AG09319 (cell line): ENCODE measurements around the gene CYP4F8.
"Not testable (repeated sequence)": the region's sequence is repeated elsewhere in the genome, so short reads cannot be mapped to it uniquely, and the experiment has no call there.

Experiments used
- DNase-seq: peaks from one replicate; pipeline ENCODE4 v3.0.0-alpha.2; 2010; ENCODE audit warnings: low read depth; ENCODE audit errors: extremely low read depth
- TF ChIP-seq, protein P1 (sequence below): IDR thresholded peaks from 2 replicates; pipeline ENCODE4 v1.5.1; 2011; ENCODE audit warnings: low read depth, mild to moderate bottlenecking, inconsistent platforms, low read length, moderate library complexity

Gene CYP4F8

GRCh38 chr19:15595069-15595468 is 19.9 kb upstream of the CYP4F8 start:
- TF ChIP-seq, protein P1, sequence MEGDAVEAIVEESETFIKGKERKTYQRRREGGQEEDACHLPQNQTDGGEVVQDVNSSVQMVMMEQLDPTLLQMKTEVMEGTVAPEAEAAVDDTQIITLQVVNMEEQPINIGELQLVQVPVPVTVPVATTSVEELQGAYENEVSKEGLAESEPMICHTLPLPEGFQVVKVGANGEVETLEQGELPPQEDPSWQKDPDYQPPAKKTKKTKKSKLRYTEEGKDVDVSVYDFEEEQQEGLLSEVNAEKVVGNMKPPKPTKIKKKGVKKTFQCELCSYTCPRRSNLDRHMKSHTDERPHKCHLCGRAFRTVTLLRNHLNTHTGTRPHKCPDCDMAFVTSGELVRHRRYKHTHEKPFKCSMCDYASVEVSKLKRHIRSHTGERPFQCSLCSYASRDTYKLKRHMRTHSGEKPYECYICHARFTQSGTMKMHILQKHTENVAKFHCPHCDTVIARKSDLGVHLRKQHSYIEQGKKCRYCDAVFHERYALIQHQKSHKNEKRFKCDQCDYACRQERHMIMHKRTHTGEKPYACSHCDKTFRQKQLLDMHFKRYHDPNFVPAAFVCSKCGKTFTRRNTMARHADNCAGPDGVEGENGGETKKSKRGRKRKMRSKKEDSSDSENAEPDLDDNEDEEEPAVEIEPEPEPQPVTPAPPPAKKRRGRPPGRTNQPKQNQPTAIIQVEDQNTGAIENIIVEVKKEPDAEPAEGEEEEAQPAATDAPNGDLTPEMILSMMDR = no peak
- DNase-seq = no peak

- DNase-seq = not testable (repeated sequence)
Observed at GRCh38 chr19:15607978-15608925, 6.8 kb upstream of the CYP4F8 start.

DNA sequence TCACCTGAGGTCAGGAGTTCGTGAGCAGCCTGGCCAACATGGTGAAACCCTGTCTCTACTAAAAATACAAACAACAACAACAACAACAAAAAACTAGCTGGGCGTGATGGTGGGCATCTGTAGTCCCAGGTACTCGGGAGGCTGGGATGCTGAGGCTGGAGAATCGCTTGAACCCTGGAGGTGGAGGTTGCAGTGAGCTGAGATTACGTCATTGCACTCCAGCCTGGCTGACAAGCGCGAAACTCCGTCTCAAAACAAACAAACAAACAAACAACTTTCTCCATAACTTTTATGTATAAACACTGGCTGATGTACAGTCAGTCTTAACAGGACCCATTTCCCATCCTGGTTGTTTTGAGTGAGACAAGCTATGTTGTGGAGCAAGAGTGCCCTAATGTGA is 5.8 kb upstream of the CYP4F8 start:
- DNase-seq = no peak
- TF ChIP-seq, protein P1 = no peak

DNA sequence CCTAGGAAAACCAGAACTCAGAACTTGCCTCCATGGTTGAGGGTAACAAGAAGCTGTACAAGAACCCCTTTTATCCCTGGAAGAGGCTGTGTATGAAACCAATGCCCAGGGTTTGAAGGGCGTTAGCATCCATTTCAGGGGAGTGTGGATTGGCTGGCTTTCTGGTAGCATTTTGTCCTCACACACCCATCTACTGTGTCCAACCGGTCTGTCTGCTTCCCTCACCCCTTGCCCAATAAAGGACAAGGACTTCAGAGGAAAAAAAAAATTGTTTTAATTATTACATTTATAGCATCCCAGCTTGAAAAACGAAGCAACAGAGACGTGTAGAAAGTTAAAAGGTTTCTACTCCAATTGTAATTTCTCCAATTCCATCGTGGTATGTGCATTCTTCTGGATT is 2.7 kb upstream of the CYP4F8 start:
- no peak for DNase-seq
- TF ChIP-seq, protein P1 = no peak

DNA sequence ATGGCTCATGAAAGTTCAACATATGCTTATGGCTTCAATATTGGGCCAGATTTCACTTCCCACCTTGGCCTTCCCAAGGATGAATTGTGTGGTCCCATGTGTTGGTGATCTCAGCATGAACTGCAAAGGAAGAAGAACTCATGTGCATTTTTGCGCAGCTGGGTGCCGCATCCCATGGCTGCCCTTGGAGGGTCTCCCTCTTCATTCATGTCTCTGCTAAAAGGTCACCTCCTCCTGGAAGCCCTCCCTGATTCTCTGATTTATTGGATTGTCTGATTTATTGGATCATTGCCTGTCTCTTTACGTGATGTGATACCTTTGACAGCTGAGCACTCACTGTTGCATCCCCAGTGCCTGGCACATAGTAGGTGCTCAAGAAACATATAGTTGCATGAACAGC is 1.7 kb upstream of the CYP4F8 start:
- TF ChIP-seq, protein P1 = no peak
- no peak for DNase-seq

DNA sequence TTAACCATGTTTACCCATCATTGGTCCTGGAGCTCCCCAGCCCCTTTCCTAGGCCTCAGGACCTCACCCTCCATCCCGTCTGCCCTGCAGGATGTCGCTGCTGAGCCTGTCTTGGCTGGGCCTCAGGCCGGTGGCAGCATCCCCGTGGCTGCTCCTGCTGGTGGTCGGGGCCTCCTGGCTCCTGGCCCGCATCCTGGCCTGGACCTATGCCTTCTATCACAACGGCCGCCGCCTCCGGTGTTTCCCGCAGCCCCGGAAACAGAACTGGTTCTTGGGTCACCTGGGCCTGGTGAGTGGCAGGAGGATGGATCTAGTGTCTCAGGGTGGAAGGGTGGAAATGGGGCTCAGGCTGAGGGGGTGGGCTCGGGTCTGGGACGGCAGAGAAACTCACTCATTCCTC is 508 bp downstream of the CYP4F8 start:
- TF ChIP-seq, protein P1 = no peak
- no peak for DNase-seq

DNA sequence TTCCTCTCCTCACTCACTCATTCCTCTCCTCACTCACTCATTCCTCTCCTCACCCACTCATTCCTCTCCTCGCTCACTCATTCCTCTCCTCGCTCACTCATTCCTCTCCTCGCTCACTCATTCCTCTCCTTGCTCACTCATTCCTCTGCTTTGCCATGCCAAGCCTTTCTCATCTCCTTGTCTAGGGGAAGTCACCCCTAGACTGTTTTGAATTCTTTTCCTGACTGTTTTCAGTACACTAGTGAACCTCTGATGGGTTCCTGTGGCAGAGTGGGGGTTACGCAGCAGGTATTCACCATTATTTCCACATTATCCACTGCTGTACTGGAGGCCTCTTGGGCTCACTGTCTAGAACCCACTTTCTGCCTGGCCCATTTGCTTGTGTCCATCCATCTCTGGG is 1.2 kb downstream of the CYP4F8 start:
- TF ChIP-seq, protein P1 = no peak
- no peak for DNase-seq
